NT2/D1 (cell line): ENCODE data around the gene CRACR2B.

Experiments used
- SUZ12 ChIP-seq: IDR thresholded peaks from 2 replicates; pipeline ENCODE4 v1.6.1; 2011; ENCODE audit not compliant: insufficient read length, insufficient read depth; ENCODE audit errors: extremely low read depth
- ZNF274 ChIP-seq: IDR thresholded peaks from 2 replicates; pipeline ENCODE4 v1.6.1; 2011; ENCODE audit warnings: mild to moderate bottlenecking, low read depth, low read length

GRCh38 chr11:864898-865297 is 37.2 kb downstream of the CRACR2B start:
- TF ChIP-seq SUZ12: no peak
- TF ChIP-seq ZNF274: no peak
